Measurements from ENCODE around the gene CLEC16A. TPM values are rescaled to one million over a fixed set of nuclear protein-coding genes. Genes with fewer than 3 reads are reported as not detected.
A peak's percentile ranks its signal among the peaks of the same experiment; 100 is the strongest.

Gene CLEC16A
- total and polyA plus RNA-seq, 7 experiments from 2014 or later = 14.7 to 38.2 (median 31.8) TPM

- intact Hi-C loops (cut with micrococcal nuclease) = no loop called here
- no peak for DNase-seq
- peaks cover 0 to 22% (median 11%) of the 10 kb centered on the region in 7 donors for H3K4me1 Mint-ChIP-seq
- Histone ChIP-seq H3K27me3 (ENCODE audit: control insufficient read depth in 2 of 2, insufficient read depth in 2 of 2, low read length in 2 of 2) (no peaks in the 10 kb centered on the region), H3K9me3 (ENCODE audit: control insufficient read depth in 2 of 3, low read length in 3 of 3) (peaks cover 0 to 8% (median 0%) of the 10 kb centered on the region in 3 experiments), H3K4me3 (ENCODE audit: low read length) (no peak overlapping the region), H3K36me3 (ENCODE audit: control insufficient read depth in 2 of 3, insufficient read depth in 3 of 3, low read length in 3 of 3) (no peaks in the 10 kb centered on the region), H3K4me1 (ENCODE audit: control insufficient read depth in 2 of 2, insufficient read depth in 2 of 2, low read length in 2 of 2) (no peaks in the 10 kb centered on the region), H3K27ac (ENCODE audit: low read depth, low read length) (no peak overlapping the region)
- H3K36me3 Mint-ChIP-seq = peaks cover 0 to 17% (median 4%) of the 10 kb centered on the region in 5 donors
- H3K4me3 Mint-ChIP-seq = no peak overlapping the region
- POLR2A ChIA-PET = interaction anchor here (0.6 kb wide), 1 partner anchor 19 kb away, joined by 3 read pairs; no protein-coding TSS in a partner anchor
- CTCF ChIA-PET = no interaction called here
- ATAC-seq = no peak
- peaks cover 0 to 20% (median 5%) of the 10 kb centered on the region in 11 donors for H3K9me3 Mint-ChIP-seq
- peaks cover 0 to 4% (median 0%) of the 10 kb centered on the region in 5 donors for H3K27me3 Mint-ChIP-seq
- peak overlapping the region in 1 of 9 donors; percentile 76 for H3K27ac Mint-ChIP-seq
These were observed 267.0 kb downstream of the CLEC16A start for GRCh38 chr16:11211061-11211976.

GRCh38 chr16:11211977-11212797 lies 267.8 kb downstream of the CLEC16A start:
- ChIA-PET POLR2A (interaction anchor here (0.6 kb wide), 1 partner anchor 18 kb away, joined by 3 read pairs; no protein-coding TSS in a partner anchor), CTCF (no interaction called here)
- peaks cover 0 to 4% (median 0%) of the 10 kb centered on the region in 5 donors for H3K27me3 Mint-ChIP-seq
- Histone ChIP-seq H3K4me3 (ENCODE audit: low read length) (no peak overlapping the region), H3K27me3 (ENCODE audit: control insufficient read depth in 2 of 2, insufficient read depth in 2 of 2, low read length in 2 of 2) (no peaks in the 10 kb centered on the region), H3K36me3 (ENCODE audit: control insufficient read depth in 2 of 3, insufficient read depth in 3 of 3, low read length in 3 of 3) (no peaks in the 10 kb centered on the region), H3K27ac (ENCODE audit: low read depth, low read length) (no peak overlapping the region), H3K9me3 (ENCODE audit: control insufficient read depth in 2 of 3, low read length in 3 of 3) (peaks cover 0 to 9% (median 0%) of the 10 kb centered on the region in 3 experiments), H3K4me1 (ENCODE audit: control insufficient read depth in 2 of 2, insufficient read depth in 2 of 2, low read length in 2 of 2) (no peaks in the 10 kb centered on the region)
- intact Hi-C loops (cut with micrococcal nuclease) = no loop called here
- peaks cover 0 to 19% (median 4%) of the 10 kb centered on the region in 5 donors for H3K36me3 Mint-ChIP-seq
- no peak overlapping the region for H3K4me3 Mint-ChIP-seq
- H3K9me3 Mint-ChIP-seq = peaks cover 0 to 23% (median 5%) of the 10 kb centered on the region in 11 donors
- DNase-seq (no peak), ATAC-seq (no peak)
- H3K27ac Mint-ChIP-seq = no peak overlapping the region
- peaks cover 0 to 13% (median 3%) of the 10 kb centered on the region in 7 donors for H3K4me1 Mint-ChIP-seq

GRCh38 chr16:11212798-11213196 lies 268.4 kb downstream of the CLEC16A start:
- Mint-ChIP-seq H3K27me3 (peaks cover 0 to 4% (median 0%) of the 10 kb centered on the region in 5 donors), H3K4me1 (peaks cover 0 to 13% (median 0%) of the 10 kb centered on the region in 7 donors), H3K36me3 (peaks cover 0 to 19% (median 4%) of the 10 kb centered on the region in 5 donors), H3K9me3 (peaks cover 0 to 20% (median 5%) of the 10 kb centered on the region in 11 donors), H3K27ac (no peak overlapping the region), H3K4me3 (no peak overlapping the region)
- no peaks in the 10 kb centered on the region for H3K36me3 ChIP-seq (ENCODE audit: control insufficient read depth in 2 of 3, insufficient read depth in 3 of 3, low read length in 3 of 3)
- intact Hi-C loops (cut with micrococcal nuclease) = no loop called here
- H3K4me1 ChIP-seq (ENCODE audit: control insufficient read depth in 2 of 2, insufficient read depth in 2 of 2, low read length in 2 of 2) = no peaks in the 10 kb centered on the region
- H3K27ac ChIP-seq (ENCODE audit: low read depth, low read length) = no peak overlapping the region
- POLR2A ChIA-PET = no interaction called here
- ATAC-seq (no peak), DNase-seq (no peak)
- no peaks in the 10 kb centered on the region for H3K27me3 ChIP-seq (ENCODE audit: control insufficient read depth in 2 of 2, insufficient read depth in 2 of 2, low read length in 2 of 2)
- CTCF ChIA-PET = interaction anchor here (0.6 kb wide), 1 partner anchor 603 kb away, joined by 3 read pairs; no protein-coding TSS in a partner anchor
- H3K9me3 ChIP-seq (ENCODE audit: control insufficient read depth in 2 of 3, low read length in 3 of 3) = peaks cover 0 to 6% (median 0%) of the 10 kb centered on the region in 3 experiments
- no peak overlapping the region for H3K4me3 ChIP-seq (ENCODE audit: low read length)

GRCh38 chr16:11213373-11213772 lies 269.0 kb downstream of the CLEC16A start:
- Histone ChIP-seq H3K27ac (ENCODE audit: low read depth, low read length) (no peak overlapping the region), H3K4me1 (ENCODE audit: control insufficient read depth in 2 of 2, insufficient read depth in 2 of 2, low read length in 2 of 2) (no peaks in the 10 kb centered on the region), H3K27me3 (ENCODE audit: control insufficient read depth in 2 of 2, insufficient read depth in 2 of 2, low read length in 2 of 2) (no peaks in the 10 kb centered on the region), H3K4me3 (ENCODE audit: low read length) (no peak overlapping the region), H3K36me3 (ENCODE audit: control insufficient read depth in 2 of 3, insufficient read depth in 3 of 3, low read length in 3 of 3) (no peaks in the 10 kb centered on the region), H3K9me3 (ENCODE audit: control insufficient read depth in 2 of 3, low read length in 3 of 3) (peaks cover 0 to 4% (median 0%) of the 10 kb centered on the region in 3 experiments)
- no peak for ATAC-seq
- POLR2A ChIA-PET = no interaction called here
- H3K4me3 Mint-ChIP-seq = no peak overlapping the region
- peaks cover 0 to 13% (median 0%) of the 10 kb centered on the region in 7 donors for H3K4me1 Mint-ChIP-seq
- no peak overlapping the region for H3K27ac Mint-ChIP-seq
- peaks cover 0 to 21% (median 6%) of the 10 kb centered on the region in 11 donors for H3K9me3 Mint-ChIP-seq
- CTCF ChIA-PET = interaction anchor here (0.6 kb wide), 1 partner anchor 603 kb away, joined by 3 read pairs; no protein-coding TSS in a partner anchor
- peaks cover 0 to 19% (median 4%) of the 10 kb centered on the region in 5 donors for H3K36me3 Mint-ChIP-seq
- no peak for DNase-seq
- peaks cover 0 to 4% (median 0%) of the 10 kb centered on the region in 5 donors for H3K27me3 Mint-ChIP-seq
- intact Hi-C loops (cut with micrococcal nuclease) = no loop called here

GRCh38 chr16:11213799-11214198 lies 269.4 kb downstream of the CLEC16A start:
- CTCF ChIA-PET = no interaction called here
- no peak for DNase-seq
- peaks cover 0 to 4% (median 0%) of the 10 kb centered on the region in 5 donors for H3K27me3 Mint-ChIP-seq
- intact Hi-C loops (cut with micrococcal nuclease) = no loop called here
- peaks cover 0 to 17% (median 2%) of the 10 kb centered on the region in 7 donors for H3K4me1 Mint-ChIP-seq
- peaks cover 0 to 25% (median 6%) of the 10 kb centered on the region in 11 donors for H3K9me3 Mint-ChIP-seq
- no peaks in the 10 kb centered on the region for H3K27me3 ChIP-seq (ENCODE audit: control insufficient read depth in 2 of 2, insufficient read depth in 2 of 2, low read length in 2 of 2)
- H3K36me3 Mint-ChIP-seq = peaks cover 0 to 20% (median 4%) of the 10 kb centered on the region in 5 donors
- no peaks in the 10 kb centered on the region for H3K4me1 ChIP-seq (ENCODE audit: control insufficient read depth in 2 of 2, insufficient read depth in 2 of 2, low read length in 2 of 2)
- no peak for ATAC-seq
- H3K27ac Mint-ChIP-seq = no peak overlapping the region
- H3K36me3 ChIP-seq (ENCODE audit: control insufficient read depth in 2 of 3, insufficient read depth in 3 of 3, low read length in 3 of 3) = no peaks in the 10 kb centered on the region
- POLR2A ChIA-PET = no interaction called here
- no peak overlapping the region for H3K4me3 ChIP-seq (ENCODE audit: low read length)
- H3K9me3 ChIP-seq (ENCODE audit: control insufficient read depth in 2 of 3, low read length in 3 of 3) = peaks cover 0 to 8% (median 0%) of the 10 kb centered on the region in 3 experiments
- H3K4me3 Mint-ChIP-seq = no peak overlapping the region
- H3K27ac ChIP-seq (ENCODE audit: low read depth, low read length) = no peak overlapping the region

GRCh38 chr16:11215935-11216556 lies 271.7 kb downstream of the CLEC16A start:
- H3K4me1 Mint-ChIP-seq = peaks cover 6 to 32% (median 12%) of the 10 kb centered on the region in 7 donors
- H3K27me3 ChIP-seq (ENCODE audit: control insufficient read depth in 2 of 2, insufficient read depth in 2 of 2, low read length in 2 of 2) = no peaks in the 10 kb centered on the region
- ATAC-seq = no peak
- H3K36me3 Mint-ChIP-seq = peaks cover 0 to 29% (median 4%) of the 10 kb centered on the region in 5 donors
- peak overlapping the region in 3 of 9 donors; percentile 20 to 74 (median 60) for H3K27ac Mint-ChIP-seq
- H3K4me3 ChIP-seq (ENCODE audit: low read length) = no peak overlapping the region
- no peak overlapping the region for H3K4me3 Mint-ChIP-seq
- POLR2A ChIA-PET = interaction anchor here (1.0 kb wide), 1 partner anchor 40 kb away, joined by 3 read pairs; the partner anchor contains the start of gene SOCS1
- no peaks in the 10 kb centered on the region for H3K4me1 ChIP-seq (ENCODE audit: control insufficient read depth in 2 of 2, insufficient read depth in 2 of 2, low read length in 2 of 2)
- peaks cover 0 to 25% (median 7%) of the 10 kb centered on the region in 11 donors for H3K9me3 Mint-ChIP-seq
- H3K27ac ChIP-seq (ENCODE audit: low read depth, low read length) = no peak overlapping the region
- H3K36me3 ChIP-seq (ENCODE audit: control insufficient read depth in 2 of 3, insufficient read depth in 3 of 3, low read length in 3 of 3) = no peaks in the 10 kb centered on the region
- DNase-seq = no peak
- H3K27me3 Mint-ChIP-seq = peaks cover 0 to 4% (median 0%) of the 10 kb centered on the region in 5 donors
- H3K9me3 ChIP-seq (ENCODE audit: control insufficient read depth in 2 of 3, low read length in 3 of 3) = peaks cover 0 to 9% (median 0%) of the 10 kb centered on the region in 3 experiments
- CTCF ChIA-PET = interaction anchor here (0.9 to 1.4 kb wide), 2 partner anchors 8 to 141 kb away, joined by 3 read pairs; no protein-coding TSS in a partner anchor
- intact Hi-C loops (cut with micrococcal nuclease) = no loop called here
